Measurements from ENCODE around the gene MUC7.
"Not testable (repeated sequence)": the region's sequence is repeated elsewhere in the genome, so short reads cannot be mapped to it uniquely, and the experiment has no call there.

Gene MUC7

GRCh38 chr4:70463335-70463734 lies 8.7 kb upstream of the MUC7 start:
- no peak overlapping the region for H3K9ac ChIP-seq
- H3K4me1 ChIP-seq (ENCODE audit: low read depth, poor library complexity, severe bottlenecking) = no peaks in the 10 kb centered on the region
- H3K4me2 ChIP-seq = no peak overlapping the region
- H3K79me2 ChIP-seq (ENCODE audit: insufficient read depth, low read depth) = no peaks in the 10 kb centered on the region
- TF ChIP-seq CTCF (conservative IDR thresholded peaks at IDR 0.05; ENCODE audit: low read depth, low read length) = no peak
- no peak overlapping the region for H2AFZ ChIP-seq (ENCODE audit: low read depth)
- no peaks in the 10 kb centered on the region for H3K36me3 ChIP-seq (ENCODE audit: insufficient read depth)
- H3K27ac ChIP-seq = no peak overlapping the region
- H4K20me1 ChIP-seq (ENCODE audit: insufficient read depth) = no peaks in the 10 kb centered on the region
- H3K4me3 ChIP-seq (IDR thresholded peaks at IDR 0.05; ENCODE audit: insufficient read depth, low read depth, low read length) = no peak overlapping the region
- no peaks in the 10 kb centered on the region for H3K27me3 ChIP-seq (ENCODE audit: insufficient read depth, low read depth)

GRCh38 chr4:70473679-70474078 lies 1.7 kb downstream of the MUC7 start:
- no peaks in the 10 kb centered on the region for H3K27me3 ChIP-seq (ENCODE audit: insufficient read depth, low read depth)
- H3K79me2 ChIP-seq (ENCODE audit: insufficient read depth, low read depth) = no peaks in the 10 kb centered on the region
- H3K9ac ChIP-seq = no peak overlapping the region
- no peak overlapping the region for H2AFZ ChIP-seq (ENCODE audit: low read depth)
- no peak overlapping the region for H3K4me2 ChIP-seq
- H3K4me3 ChIP-seq (IDR thresholded peaks at IDR 0.05; ENCODE audit: insufficient read depth, low read depth, low read length) = no peak overlapping the region
- no peaks in the 10 kb centered on the region for H3K4me1 ChIP-seq (ENCODE audit: low read depth, poor library complexity, severe bottlenecking)
- H3K27ac ChIP-seq = no peak overlapping the region
- no peaks in the 10 kb centered on the region for H4K20me1 ChIP-seq (ENCODE audit: insufficient read depth)
- TF ChIP-seq CTCF (conservative IDR thresholded peaks at IDR 0.05; ENCODE audit: low read depth, low read length) = no peak
- no peaks in the 10 kb centered on the region for H3K36me3 ChIP-seq (ENCODE audit: insufficient read depth)

GRCh38 chr4:70488748-70489147 lies 16.8 kb downstream of the MUC7 start:
- Histone ChIP-seq H3K4me1 (ENCODE audit: low read depth, poor library complexity, severe bottlenecking) (no peaks in the 10 kb centered on the region), H3K27me3 (ENCODE audit: insufficient read depth, low read depth) (no peaks in the 10 kb centered on the region), H3K36me3 (ENCODE audit: insufficient read depth) (no peaks in the 10 kb centered on the region), H3K9ac (no peak overlapping the region), H2AFZ (ENCODE audit: low read depth) (no peak overlapping the region), H4K20me1 (ENCODE audit: insufficient read depth) (no peaks in the 10 kb centered on the region), H3K4me2 (no peak overlapping the region), H3K4me3 (IDR thresholded peaks at IDR 0.05; ENCODE audit: insufficient read depth, low read depth, low read length) (no peak overlapping the region), H3K79me2 (ENCODE audit: insufficient read depth, low read depth) (no peaks in the 10 kb centered on the region), H3K27ac (no peak overlapping the region)
- TF ChIP-seq CTCF (conservative IDR thresholded peaks at IDR 0.05; ENCODE audit: low read depth, low read length) = no peak

GRCh38 chr4:70496231-70496630 lies 24.2 kb downstream of the MUC7 start:
- Histone ChIP-seq H3K4me3 (IDR thresholded peaks at IDR 0.05; ENCODE audit: insufficient read depth, low read depth, low read length) (no peak overlapping the region), H3K36me3 (ENCODE audit: insufficient read depth) (no peaks in the 10 kb centered on the region), H3K4me1 (ENCODE audit: low read depth, poor library complexity, severe bottlenecking) (no peaks in the 10 kb centered on the region), H3K79me2 (ENCODE audit: insufficient read depth, low read depth) (no peaks in the 10 kb centered on the region), H3K9ac (no peak overlapping the region), H3K4me2 (no peak overlapping the region), H3K27ac (no peak overlapping the region), H2AFZ (ENCODE audit: low read depth) (no peak overlapping the region), H4K20me1 (ENCODE audit: insufficient read depth) (no peaks in the 10 kb centered on the region), H3K27me3 (ENCODE audit: insufficient read depth, low read depth) (no peaks in the 10 kb centered on the region)
- TF ChIP-seq CTCF (conservative IDR thresholded peaks at IDR 0.05; ENCODE audit: low read depth, low read length) = no peak

- not testable (repeated sequence) for H2AFZ ChIP-seq (ENCODE audit: low read depth); H3K27ac ChIP-seq; H4K20me1 ChIP-seq (ENCODE audit: insufficient read depth); H3K4me1 ChIP-seq (ENCODE audit: low read depth, poor library complexity, severe bottlenecking); H3K9ac ChIP-seq; H3K36me3 ChIP-seq (ENCODE audit: insufficient read depth); H3K27me3 ChIP-seq (ENCODE audit: insufficient read depth, low read depth); H3K4me2 ChIP-seq; H3K79me2 ChIP-seq (ENCODE audit: insufficient read depth, low read depth); H3K4me3 ChIP-seq (IDR thresholded peaks at IDR 0.05; ENCODE audit: insufficient read depth, low read depth, low read length)
Measured at GRCh38 chr4:70501838-70502237, 29.8 kb downstream of the MUC7 start.

Measured in KMS-11 (cell line).